Progenitor cell of endocrine pancreas (in vitro differentiated cells): Measurements from ENCODE around the gene C1RL. TPM values are rescaled to one million over a fixed set of nuclear protein-coding genes. Genes with fewer than 3 reads are reported as not detected.

Experiments
- DNase-seq: peaks from one replicate; pipeline ENCODE4 v3.0.0; 2021; ENCODE audit warnings: low spot score; ENCODE audit not compliant: unreplicated experiment
- H3K27ac Mint-ChIP-seq: 2 replicates; pipeline ENCODE4 v1.8.0; 2021; ENCODE audit warnings: mild to moderate bottlenecking, moderate library complexity, mixed read lengths
- H3K27me3 Mint-ChIP-seq: 2 replicates; pipeline ENCODE4 v1.8.0; 2021; ENCODE audit warnings: mixed read lengths
- H3K36me3 Mint-ChIP-seq: 2 replicates; pipeline ENCODE4 v1.8.0; 2022; ENCODE audit warnings: mixed read lengths; ENCODE audit not compliant: insufficient read depth
- H3K4me1 Mint-ChIP-seq: 2 replicates; pipeline ENCODE4 v1.8.0; 2021; ENCODE audit warnings: low read depth, mixed read lengths
- H3K4me3 Mint-ChIP-seq: 2 replicates; pipeline ENCODE4 v1.8.0; 2021; ENCODE audit warnings: low read depth, mild to moderate bottlenecking, moderate library complexity, mixed read lengths
- H3K9me3 Mint-ChIP-seq: 2 replicates; pipeline ENCODE4 v1.8.0; 2021; ENCODE audit warnings: low read depth, mixed read lengths
- long read RNA-seq: library from polyadenylated mRNA; unstranded; transcript quantifications from one replicate; pipeline ENCODE4 v2.0.0, GENCODE V29; 2020
- total RNA-seq: library from RNA; stranded (reverse); gene quantifications from 2 replicates; pipeline ENCODE4 v1.2.1, GENCODE V29; 2021
- TF ChIP-seq, protein P1 (sequence below): fragments of 200-600 bp; sonication (generic); IDR thresholded peaks from one replicate; pipeline ENCODE4 v1.5.0; 2021; ENCODE audit warnings: antibody characterized with exemption, mild to moderate bottlenecking; ENCODE audit not compliant: unreplicated experiment

Gene C1RL
- total RNA-seq, result 95.9 and 105 TPM in 2 replicates
- long read RNA-seq, transcript C1RL-207 (2 exons, 354 nt), result major isoform, 5 of 22 reads
- long read RNA-seq, partial matches to known transcripts, result 1 of 22 reads
- long read RNA-seq, other reads (novel, unspliced or antisense), result 16 of 22 reads

DNA sequence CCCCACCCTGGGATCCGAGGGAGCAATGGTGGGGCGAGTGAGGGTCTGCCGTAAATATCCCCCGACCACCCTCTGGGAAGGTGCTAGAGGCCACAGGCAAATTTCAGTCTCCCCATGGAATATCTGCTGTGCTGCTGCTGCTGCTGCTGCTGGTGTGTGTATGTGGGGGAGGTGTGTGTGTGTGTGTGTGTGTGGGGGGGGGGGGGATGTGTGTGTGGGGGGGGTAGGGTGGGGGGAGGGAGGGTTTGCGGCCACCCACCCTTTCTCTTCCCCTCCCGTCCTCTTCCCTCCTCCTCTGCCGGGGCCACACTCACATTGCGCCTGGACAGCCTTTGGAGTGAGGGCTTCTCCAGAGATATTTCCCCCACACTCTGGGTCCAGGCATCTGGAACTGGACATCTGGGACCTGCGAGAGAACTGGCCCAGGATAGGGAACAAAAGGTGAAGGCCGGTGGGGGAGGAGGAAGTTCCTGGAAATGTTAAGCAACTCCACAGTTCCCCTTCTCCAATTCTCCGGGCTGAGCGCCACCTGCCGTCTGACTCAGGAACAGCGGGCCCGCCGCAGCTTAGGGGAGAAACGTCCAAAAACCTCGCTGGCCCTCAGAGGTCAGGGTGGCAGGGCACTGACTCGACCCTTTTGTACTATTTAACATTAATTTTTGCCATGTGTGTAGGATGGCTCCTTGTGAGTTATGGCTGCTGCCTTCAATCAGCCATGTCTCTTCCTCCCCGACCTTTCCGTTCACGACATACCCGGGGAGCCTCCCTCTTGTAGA, at the start of gene C1RL:
C1RL (minus strand) TSS at position 419 of the 776 bp plus-strand sequence; CDS start at position 385, 34 bp downstream.
- Mint-ChIP-seq H3K27ac (peak within 1 kb of the TSS; percentile 99), H3K9me3 (peaks cover 10% of the 10 kb centered on the region), H3K27me3 (no peaks in the 10 kb centered on the region), H3K4me3 (peak within 1 kb of the TSS; percentile 94), H3K4me1 (peaks cover 11% of the 10 kb centered on the region), H3K36me3 (peaks cover 26% of the 10 kb centered on the region)
- TF ChIP-seq, protein P1, sequence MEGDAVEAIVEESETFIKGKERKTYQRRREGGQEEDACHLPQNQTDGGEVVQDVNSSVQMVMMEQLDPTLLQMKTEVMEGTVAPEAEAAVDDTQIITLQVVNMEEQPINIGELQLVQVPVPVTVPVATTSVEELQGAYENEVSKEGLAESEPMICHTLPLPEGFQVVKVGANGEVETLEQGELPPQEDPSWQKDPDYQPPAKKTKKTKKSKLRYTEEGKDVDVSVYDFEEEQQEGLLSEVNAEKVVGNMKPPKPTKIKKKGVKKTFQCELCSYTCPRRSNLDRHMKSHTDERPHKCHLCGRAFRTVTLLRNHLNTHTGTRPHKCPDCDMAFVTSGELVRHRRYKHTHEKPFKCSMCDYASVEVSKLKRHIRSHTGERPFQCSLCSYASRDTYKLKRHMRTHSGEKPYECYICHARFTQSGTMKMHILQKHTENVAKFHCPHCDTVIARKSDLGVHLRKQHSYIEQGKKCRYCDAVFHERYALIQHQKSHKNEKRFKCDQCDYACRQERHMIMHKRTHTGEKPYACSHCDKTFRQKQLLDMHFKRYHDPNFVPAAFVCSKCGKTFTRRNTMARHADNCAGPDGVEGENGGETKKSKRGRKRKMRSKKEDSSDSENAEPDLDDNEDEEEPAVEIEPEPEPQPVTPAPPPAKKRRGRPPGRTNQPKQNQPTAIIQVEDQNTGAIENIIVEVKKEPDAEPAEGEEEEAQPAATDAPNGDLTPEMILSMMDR, result peak; percentile 100
- DNase-seq, result peak; percentile 99

GRCh38 chr12:7157391-7157790, 48.4 kb upstream of the C1RL start:
- peaks cover 3% of the 10 kb centered on the region for H3K4me1 Mint-ChIP-seq
- TF ChIP-seq, protein P1, result no peak
- H3K4me3 Mint-ChIP-seq, result no peak overlapping the region
- peaks cover 16% of the 10 kb centered on the region for H3K36me3 Mint-ChIP-seq
- no peak for DNase-seq
- no peak overlapping the region for H3K27ac Mint-ChIP-seq
- H3K27me3 Mint-ChIP-seq, result peaks cover 3% of the 10 kb centered on the region
- no peaks in the 10 kb centered on the region for H3K9me3 Mint-ChIP-seq

- DNase-seq, result no peak
- peaks cover 16% of the 10 kb centered on the region for H3K36me3 Mint-ChIP-seq
- H3K27me3 Mint-ChIP-seq, result no peaks in the 10 kb centered on the region
- no peak overlapping the region for H3K4me3 Mint-ChIP-seq
- no peak overlapping the region for H3K27ac Mint-ChIP-seq
- peaks cover 3% of the 10 kb centered on the region for H3K4me1 Mint-ChIP-seq
- no peaks in the 10 kb centered on the region for H3K9me3 Mint-ChIP-seq
- TF ChIP-seq, protein P1, result no peak
These were observed 47.5 kb upstream of the C1RL start for GRCh38 chr12:7156259-7157197.

GRCh38 chr12:7155471-7156034, 46.5 kb upstream of the C1RL start:
- Mint-ChIP-seq H3K4me1 (peaks cover 3% of the 10 kb centered on the region), H3K27ac (no peak overlapping the region), H3K4me3 (no peak overlapping the region), H3K27me3 (no peaks in the 10 kb centered on the region), H3K36me3 (peaks cover 19% of the 10 kb centered on the region), H3K9me3 (no peaks in the 10 kb centered on the region)
- TF ChIP-seq, protein P1, result no peak
- no peak for DNase-seq
